SK-N-SH treated with all-trans-retinoic acid at 6 μM for 48 hours (cell line): ENCODE measurements around the gene HOXC10.

Experiments
- BACH2 ChIP-seq: fragments of 250-450 bp; sonication (Bioruptor Pico); IDR thresholded peaks from 2 replicates; pipeline ENCODE4 v1.9.0; 2021; ENCODE audit warnings: mild to moderate bottlenecking, borderline replicate concordance
- CREB5 ChIP-seq: fragments of 250-450 bp; sonication (Bioruptor Pico); IDR thresholded peaks from 2 replicates; pipeline ENCODE4 v1.5.1; 2020; ENCODE audit warnings: low read depth, mild to moderate bottlenecking, moderate library complexity
- OSR1 ChIP-seq: fragments of 250-450 bp; sonication (Bioruptor Pico); IDR thresholded peaks from 2 replicates; pipeline ENCODE4 v1.8.0; 2022; ENCODE audit warnings: moderate library complexity, mild to moderate bottlenecking, inconsistent platforms
- PPARA ChIP-seq: fragments of 250-450 bp; sonication (Bioruptor Pico); IDR thresholded peaks from 2 replicates; pipeline ENCODE4 v1.5.0; 2020; ENCODE audit warnings: mild to moderate bottlenecking, borderline replicate concordance
- ZNF8 ChIP-seq: fragments of 450-650 bp; formaldehyde crosslinking; IDR thresholded peaks from 2 replicates; pipeline ENCODE4 v1.5.0; 2020; ENCODE audit warnings: mild to moderate bottlenecking, moderate library complexity

GRCh38 chr12:53973236-53974042, 11.5 kb upstream of the HOXC10 start:
- TF ChIP-seq CREB5 (CRISPR knock-in tag) (no peak), OSR1 (CRISPR knock-in tag) (no peak), BACH2 (no peak), PPARA (CRISPR knock-in tag) (no peak), ZNF8 (CRISPR knock-in tag) (no peak)
